HCT116 (cell line): ENCODE data around the gene RMND1. TPM values are rescaled to one million over a fixed set of nuclear protein-coding genes. Genes with fewer than 3 reads are reported as not detected.
"Not testable (repeated sequence)": the region's sequence is repeated elsewhere in the genome, so short reads cannot be mapped to it uniquely, and the experiment has no call there.

Experiments
- ATAC-seq: fragments of 200-7000 bp; cut with Tn5 transposase; 2 replicates; pipeline ENCODE4 v1.9.1; 2020; ENCODE audit warnings: mild to moderate bottlenecking, moderate library complexity
- BruUV-seq: library from RNA; stranded (reverse); fragments of 400-500 nt; replicated peaks from 2 replicates; lab custom pipeline; 2021; lab: Mats Ljungman, UMichigan
- CTCF ChIA-PET: fragments of 300-600 bp; sonication (Branson Sonifier 250); formaldehyde crosslinking; loops from one replicate; lab custom pipeline; 2021; ENCODE audit warnings: antibody characterized with exemption; lab: Charles Lee
- POLR2A ChIA-PET: fragments of 300-600, 350-600 bp; sonication (Branson Sonifier 250); formaldehyde crosslinking; loops from one replicate; lab custom pipeline; 2021; ENCODE audit warnings: antibody characterized with exemption; lab: Charles Lee
- RAD21 ChIA-PET, 2 experiments: fragments of 300-600 bp; sonication (Branson Sonifier 250); formaldehyde crosslinking; loops; one replicate each; lab custom pipeline; 2023; ENCODE audit warnings: low total read pairs in 2 of 2; ENCODE audit not compliant: uncharacterized antibody in 2 of 2, unreplicated experiment in 2 of 2, low non-redundant PET in 1 of 2; lab: Charles Lee
- DNase-seq: peaks from one replicate; pipeline ENCODE4 v3.0.0-alpha.2; 2010; ENCODE audit warnings: low read depth, low spot score
- H2AFZ ChIP-seq: fragments of 200-600 bp; shearing (Covaris generic), sonication (generic); 2 replicates; pipeline ENCODE4 v1.6.1; 2017; ENCODE audit warnings: low read depth, mixed run types, mixed read lengths, antibody characterized with exemption, low read length; ENCODE audit not compliant: poor library complexity, severe bottlenecking
- H3K27ac ChIP-seq: 2 replicates; pipeline ENCODE4 v1.5.1; 2012; ENCODE audit warnings: low read depth, low read length
- H3K27me3 ChIP-seq: fragments of 200-600 bp; sonication (generic); 2 replicates; pipeline ENCODE4 v1.6.1; 2016; ENCODE audit warnings: mixed run types, low read length, mixed read lengths; ENCODE audit not compliant: insufficient read depth
- H3K36me3 ChIP-seq, 2 experiments: fragments of 200-500 bp in 1 of 2; fragments of 200-600 bp in 1 of 2; sonication (Bioruptor generic) in 1 of 2; sonication (generic) in 1 of 2; 2 replicates each; pipeline versions ENCODE4 v1.5.1 to v1.6.1; 2014 to 2016; ENCODE audit warnings: low read length in 2 of 2, inconsistent platforms in 1 of 2, mixed read lengths in 1 of 2, mixed run types in 1 of 2; ENCODE audit not compliant: insufficient read depth in 2 of 2, control insufficient read depth in 1 of 2
- H3K4me1 ChIP-seq, 2 experiments: fragments of 200-600 bp in 1 of 2; sonication (generic) in 1 of 2; 2 replicates each; pipeline versions ENCODE4 v1.5.1 to v1.6.1; 2012 to 2017; ENCODE audit warnings: low read length in 2 of 2, inconsistent platforms in 1 of 2, mild to moderate bottlenecking in 1 of 2, mixed read lengths in 1 of 2, mixed run types in 1 of 2, moderate library complexity in 1 of 2; ENCODE audit not compliant: insufficient read depth in 2 of 2, control insufficient read depth in 1 of 2
- H3K4me2 ChIP-seq: fragments of 200-600 bp; sonication (generic); 2 replicates; pipeline ENCODE4 v1.6.1; 2017; ENCODE audit warnings: mixed run types, low read length, mixed read lengths
- H3K4me3 ChIP-seq, 2 experiments: fragments of 200-600 bp in 1 of 2; sonication (generic) in 1 of 2; replicated peaks in 1 of 2; 2 replicates each; pipeline ENCODE4 v1.5.1; 2011 to 2016; ENCODE audit warnings: low read length in 2 of 2, control low read depth in 1 of 2, low read depth in 1 of 2, mild to moderate bottlenecking in 1 of 2, mixed read lengths in 1 of 2, mixed run types in 1 of 2
- H3K79me2 ChIP-seq: fragments of 200-600 bp; sonication (generic); 2 replicates; pipeline ENCODE4 v1.6.1; 2017; ENCODE audit warnings: mild to moderate bottlenecking, mixed run types, low read length, moderate library complexity, mixed read lengths; ENCODE audit not compliant: insufficient read depth
- H3K9ac ChIP-seq: fragments of 200-600 bp; sonication (generic); 2 replicates; pipeline ENCODE4 v1.6.1; 2016; ENCODE audit warnings: low read length, mixed read lengths
- H3K9me2 ChIP-seq: fragments of 200-600 bp; sonication (generic), shearing (Covaris generic); 2 replicates; pipeline ENCODE4 v1.6.1; 2017; ENCODE audit warnings: mixed run types, mild to moderate bottlenecking, moderate library complexity; ENCODE audit not compliant: insufficient read depth
- H3K9me3 ChIP-seq, 2 experiments: fragments of 200-500 bp in 1 of 2; fragments of 200-600 bp in 1 of 2; sonication (Bioruptor generic) in 1 of 2; sonication (generic) in 1 of 2; 2 replicates each; pipeline ENCODE4 v1.6.1; 2014 to 2017; ENCODE audit warnings: low read length in 2 of 2, mixed read lengths in 2 of 2, inconsistent platforms in 1 of 2, low read depth in 1 of 2, mild to moderate bottlenecking in 1 of 2, mixed run types in 1 of 2, moderate library complexity in 1 of 2; ENCODE audit not compliant: control insufficient read depth in 1 of 2, insufficient read depth in 1 of 2
- H4K20me1 ChIP-seq: fragments of 200-600 bp; sonication (generic), shearing (Covaris generic); 2 replicates; pipeline ENCODE4 v1.6.1; 2017; ENCODE audit warnings: mixed run types, mild to moderate bottlenecking, moderate library complexity; ENCODE audit not compliant: insufficient read depth
- CEBPB ChIP-seq: IDR thresholded peaks from 2 replicates; pipeline ENCODE4 v1.6.1; 2012; ENCODE audit warnings: low read depth
- ELF1 ChIP-seq: IDR thresholded peaks from 2 replicates; pipeline ENCODE4 v1.6.1; 2012; ENCODE audit warnings: low read depth, borderline replicate concordance
- FOSL1 ChIP-seq: IDR thresholded peaks from 2 replicates; pipeline ENCODE4 v1.6.1; 2012; ENCODE audit warnings: low read depth
- POLR2AphosphoS5 ChIP-seq: IDR thresholded peaks from 2 replicates; pipeline ENCODE4 v1.6.1; 2011; ENCODE audit warnings: mild to moderate bottlenecking, low read depth, low read length, moderate library complexity
- SP1 ChIP-seq: IDR thresholded peaks from 2 replicates; pipeline ENCODE4 v1.6.1; 2012; ENCODE audit warnings: low read depth
- SRF ChIP-seq: IDR thresholded peaks from 2 replicates; pipeline ENCODE4 v1.6.1; 2012; ENCODE audit warnings: low read depth
- ZNF274 ChIP-seq: fragments of 200-500 bp; sonication (Bioruptor generic); IDR thresholded peaks from 2 replicates; pipeline ENCODE4 v1.6.1; 2014; ENCODE audit warnings: mild to moderate bottlenecking, low read depth, low read length, inconsistent platforms
- intact Hi-C: fragments of 100-400 bp; cut with micrococcal nuclease; formaldehyde crosslinking; loops from 2 replicates; pipeline ENCODE4 v1.10.0; 2022
- total RNA-seq: library from RNA; stranded (reverse); gene quantifications from one replicate; pipeline ENCODE4 v1.2.1, GENCODE V29; 2021; ENCODE audit not compliant: unreplicated experiment
- TF ChIP-seq, protein P1 (sequence below), 3 experiments: fragments of 200-600 bp in 1 of 3; sonication (generic) in 1 of 3; IDR thresholded peaks in 2 of 3; conservative IDR thresholded peaks in 1 of 3; 2 replicates each; pipeline ENCODE4 v1.5.1; 2012 to 2017; ENCODE audit warnings: low read depth in 2 of 3, low read length in 2 of 3, antibody characterized with exemption in 1 of 3, borderline replicate concordance in 1 of 3, control low read depth in 1 of 3, mild to moderate bottlenecking in 1 of 3, mixed read lengths in 1 of 3, mixed run types in 1 of 3, moderate library complexity in 1 of 3; ENCODE audit not compliant: insufficient read depth in 1 of 3

The RMND1 gene
- total RNA-seq, 1 experiment from 2014 or later: 28.0 TPM

DNA sequence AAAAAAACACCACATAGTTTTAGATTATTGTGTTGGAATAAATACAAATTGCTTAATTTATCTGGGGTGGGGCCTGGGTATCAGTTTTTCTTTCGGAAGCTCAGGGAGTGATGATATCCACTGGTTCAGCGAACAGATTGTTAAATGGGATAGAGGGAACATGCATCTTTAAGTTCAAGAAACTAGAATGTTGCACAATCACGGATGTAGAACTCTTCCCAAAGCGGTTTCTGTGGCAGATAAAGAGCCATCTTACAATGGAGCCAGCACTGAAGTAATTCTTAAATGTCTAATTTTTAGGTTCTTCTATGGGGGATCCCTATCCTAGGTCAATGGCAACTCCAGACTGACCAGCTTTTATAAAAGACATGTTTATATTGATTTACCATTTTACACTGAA lies 9.7 kb upstream of the RMND1 start:
- no TSS peak for BruUV-seq
- intact Hi-C loops: no loop called here
- Histone ChIP-seq H4K20me1 (no peaks in the 10 kb centered on the region), H3K4me1 (no peaks in the 10 kb centered on the region), H2AFZ (no peak overlapping the region), H3K79me2 (no peaks in the 10 kb centered on the region), H3K27me3 (no peaks in the 10 kb centered on the region), H3K27ac (no peak overlapping the region), H3K4me3 (no peak overlapping the region), H3K36me3 (peaks cover 11 to 16% of the 10 kb centered on the region in 2 experiments; a peak in 3 of 4 replicates), H3K9me2 (no peaks in the 10 kb centered on the region), H3K9ac (no peak overlapping the region), H3K4me2 (no peak overlapping the region), H3K9me3 (no peaks in the 10 kb centered on the region)
- DNase-seq (no peak), ATAC-seq (no peak)
- TF ChIP-seq ZNF274: no peak
- no peak for TF ChIP-seq ELF1
- no peak for TF ChIP-seq FOSL1
- no peak for TF ChIP-seq CEBPB
- TF ChIP-seq POLR2AphosphoS5: no peak
- TF ChIP-seq SP1: no peak
- TF ChIP-seq SRF: no peak
- TF ChIP-seq, protein P1, sequence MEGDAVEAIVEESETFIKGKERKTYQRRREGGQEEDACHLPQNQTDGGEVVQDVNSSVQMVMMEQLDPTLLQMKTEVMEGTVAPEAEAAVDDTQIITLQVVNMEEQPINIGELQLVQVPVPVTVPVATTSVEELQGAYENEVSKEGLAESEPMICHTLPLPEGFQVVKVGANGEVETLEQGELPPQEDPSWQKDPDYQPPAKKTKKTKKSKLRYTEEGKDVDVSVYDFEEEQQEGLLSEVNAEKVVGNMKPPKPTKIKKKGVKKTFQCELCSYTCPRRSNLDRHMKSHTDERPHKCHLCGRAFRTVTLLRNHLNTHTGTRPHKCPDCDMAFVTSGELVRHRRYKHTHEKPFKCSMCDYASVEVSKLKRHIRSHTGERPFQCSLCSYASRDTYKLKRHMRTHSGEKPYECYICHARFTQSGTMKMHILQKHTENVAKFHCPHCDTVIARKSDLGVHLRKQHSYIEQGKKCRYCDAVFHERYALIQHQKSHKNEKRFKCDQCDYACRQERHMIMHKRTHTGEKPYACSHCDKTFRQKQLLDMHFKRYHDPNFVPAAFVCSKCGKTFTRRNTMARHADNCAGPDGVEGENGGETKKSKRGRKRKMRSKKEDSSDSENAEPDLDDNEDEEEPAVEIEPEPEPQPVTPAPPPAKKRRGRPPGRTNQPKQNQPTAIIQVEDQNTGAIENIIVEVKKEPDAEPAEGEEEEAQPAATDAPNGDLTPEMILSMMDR (IDR thresholded peaks at IDR 0.05 in 2 of 3, conservative IDR thresholded peaks at IDR 0.05 in 1 of 3; ENCODE audit: borderline replicate concordance in 1 of 3, insufficient read depth in 1 of 3, low read depth in 2 of 3, low read length in 2 of 3): no peak
- CTCF ChIA-PET: no interaction called here
- RAD21 ChIA-PET: no interaction called here
- POLR2A ChIA-PET: no interaction called here

DNA sequence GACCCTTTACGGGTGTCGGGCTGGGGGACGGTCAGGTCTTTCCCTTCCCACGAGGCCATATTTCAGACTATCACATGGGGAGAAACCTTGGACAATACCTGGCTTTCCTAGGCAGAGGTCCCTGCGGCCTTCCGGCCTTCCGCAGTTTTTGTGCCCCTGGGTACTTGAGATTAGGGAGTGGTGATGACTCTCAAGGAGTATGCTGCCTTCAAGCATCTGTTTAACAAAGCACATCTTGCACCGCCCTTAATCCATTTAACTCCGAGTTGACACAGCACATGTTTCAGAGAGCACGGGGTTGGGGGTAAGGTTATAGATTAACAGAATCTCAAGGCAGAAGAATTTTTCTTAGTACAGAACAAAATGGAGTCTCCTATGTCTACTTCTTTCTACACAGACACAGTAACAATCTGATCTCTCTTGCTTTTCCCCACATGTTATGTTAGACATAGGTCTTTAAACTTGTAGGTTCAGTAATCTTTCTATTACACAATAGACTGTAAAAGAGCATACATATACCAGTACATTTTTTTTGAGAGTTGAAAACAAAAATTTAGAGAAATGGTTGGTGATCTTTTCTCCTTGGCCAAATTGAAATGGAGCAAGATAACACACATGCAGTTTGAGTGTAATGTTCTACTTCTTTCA lies 3.9 kb upstream of the RMND1 start:
- DNase-seq, H2AFZ ChIP-seq, RAD21 ChIA-PET, H3K9me2 ChIP-seq, H3K4me3 ChIP-seq, ATAC-seq, POLR2A ChIA-PET, H3K9me3 ChIP-seq, BruUV-seq, H4K20me1 ChIP-seq, CTCF ChIA-PET, H3K9ac ChIP-seq, H3K27ac ChIP-seq, H3K27me3 ChIP-seq, H3K4me2 ChIP-seq, intact Hi-C loops: not testable (repeated sequence)
- H3K4me1 ChIP-seq: peaks cover 0 to 10% of the 10 kb centered on the region in 2 experiments; a peak in 2 of 4 replicates
- peaks cover 25% of the 10 kb centered on the region for H3K79me2 ChIP-seq
- peaks cover 11 to 12% of the 10 kb centered on the region in 2 experiments; a peak in 3 of 4 replicates for H3K36me3 ChIP-seq
